Measurements from ENCODE around the gene DEPP1.
A peak's percentile ranks its signal among the peaks of the same experiment; 100 is the strongest.

DEPP1 gene

DNA sequence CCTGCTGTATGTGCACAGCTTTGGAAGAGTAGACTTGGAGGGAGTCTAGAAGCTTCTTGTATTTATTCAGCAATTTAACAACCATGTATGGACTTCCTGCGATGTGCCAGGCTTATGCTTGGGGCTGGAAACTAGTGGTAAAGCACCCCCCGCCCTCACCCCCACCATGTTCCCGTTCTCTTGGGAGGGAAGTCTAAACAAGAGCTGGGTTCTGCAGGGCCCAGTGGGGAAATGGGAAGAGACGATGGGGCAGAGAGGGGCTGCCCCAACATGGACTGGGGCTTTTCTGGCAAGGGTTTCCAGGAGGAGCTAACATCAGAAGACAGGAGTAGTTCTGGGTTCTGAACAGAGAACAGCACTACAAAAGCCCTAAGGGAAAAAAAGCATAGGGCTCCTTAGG, 11.0 kb downstream of the DEPP1 start:
- Histone ChIP-seq H3F3A (ENCODE audit: control insufficient read depth, insufficient read depth) (no peaks in the 10 kb centered on the region), H3K9me3 (ENCODE audit: control insufficient read depth, insufficient read depth, low read length) (no peaks in the 10 kb centered on the region), H3K4me1 (ENCODE audit: control insufficient read depth, low read length) (peaks cover 59% of the 10 kb centered on the region), H4K20me1 (ENCODE audit: control insufficient read depth, insufficient read depth, low read depth, low read length) (no peaks in the 10 kb centered on the region), H3K4me2 (ENCODE audit: low read length) (no peak overlapping the region), H3K36me3 (ENCODE audit: control insufficient read depth, low read length) (no peaks in the 10 kb centered on the region), H3K4me3 (ENCODE audit: low read length) (no peak overlapping the region), H3K9me2 (replicated peaks; ENCODE audit: control insufficient read depth, low read length) (no peaks in the 10 kb centered on the region), H3K27me3 (ENCODE audit: control insufficient read depth, low read length) (no peaks in the 10 kb centered on the region), H3K79me2 (ENCODE audit: control insufficient read depth, low read length) (no peaks in the 10 kb centered on the region), H3K27ac (ENCODE audit: low read depth, low read length) (no peak overlapping the region)
- TF ChIP-seq, protein P1, sequence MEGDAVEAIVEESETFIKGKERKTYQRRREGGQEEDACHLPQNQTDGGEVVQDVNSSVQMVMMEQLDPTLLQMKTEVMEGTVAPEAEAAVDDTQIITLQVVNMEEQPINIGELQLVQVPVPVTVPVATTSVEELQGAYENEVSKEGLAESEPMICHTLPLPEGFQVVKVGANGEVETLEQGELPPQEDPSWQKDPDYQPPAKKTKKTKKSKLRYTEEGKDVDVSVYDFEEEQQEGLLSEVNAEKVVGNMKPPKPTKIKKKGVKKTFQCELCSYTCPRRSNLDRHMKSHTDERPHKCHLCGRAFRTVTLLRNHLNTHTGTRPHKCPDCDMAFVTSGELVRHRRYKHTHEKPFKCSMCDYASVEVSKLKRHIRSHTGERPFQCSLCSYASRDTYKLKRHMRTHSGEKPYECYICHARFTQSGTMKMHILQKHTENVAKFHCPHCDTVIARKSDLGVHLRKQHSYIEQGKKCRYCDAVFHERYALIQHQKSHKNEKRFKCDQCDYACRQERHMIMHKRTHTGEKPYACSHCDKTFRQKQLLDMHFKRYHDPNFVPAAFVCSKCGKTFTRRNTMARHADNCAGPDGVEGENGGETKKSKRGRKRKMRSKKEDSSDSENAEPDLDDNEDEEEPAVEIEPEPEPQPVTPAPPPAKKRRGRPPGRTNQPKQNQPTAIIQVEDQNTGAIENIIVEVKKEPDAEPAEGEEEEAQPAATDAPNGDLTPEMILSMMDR (IDR thresholded peaks at IDR 0.05; ENCODE audit: low read depth, low read length, poor library complexity, severe bottlenecking): no peak
- TF ChIP-seq EZH2phosphoT487 (IDR thresholded peaks at IDR 0.05; ENCODE audit: borderline replicate concordance, low read length): no peak

DNA sequence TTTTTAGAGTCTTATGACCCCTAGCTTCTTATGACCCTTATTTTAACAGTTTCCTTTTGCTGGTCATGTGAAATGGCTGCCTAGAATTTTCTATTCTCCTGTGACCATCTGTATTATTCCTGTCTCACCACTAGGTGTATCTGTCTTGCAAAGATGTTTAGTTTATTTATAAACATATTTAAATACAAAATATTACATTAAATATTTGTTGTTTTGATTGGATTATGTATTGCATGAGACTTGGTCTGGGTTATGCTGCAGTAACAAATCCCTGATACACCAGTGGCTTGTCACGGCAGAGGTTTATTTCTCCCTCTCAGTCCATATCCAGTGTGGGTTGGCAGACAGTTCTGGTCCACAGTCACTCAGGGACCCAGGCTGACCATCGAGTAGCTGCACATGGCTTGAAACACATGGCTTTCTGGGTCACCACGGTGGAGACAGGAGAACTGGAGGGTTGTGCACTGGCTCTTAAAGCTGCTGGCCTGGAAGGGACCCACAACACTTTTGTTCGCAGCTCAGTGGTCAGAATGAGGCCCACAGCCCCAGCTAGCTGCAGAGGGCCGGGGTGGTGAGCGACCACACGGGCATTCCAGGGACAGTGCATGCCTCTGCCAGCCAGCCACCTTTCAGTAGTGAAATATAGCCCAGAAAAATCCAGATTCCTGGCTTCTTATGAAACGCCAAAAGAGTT, 11.6 kb downstream of the DEPP1 start:
- no peaks in the 10 kb centered on the region for H4K20me1 ChIP-seq (ENCODE audit: control insufficient read depth, insufficient read depth, low read depth, low read length)
- H3K9me3 ChIP-seq (ENCODE audit: control insufficient read depth, insufficient read depth, low read length): no peaks in the 10 kb centered on the region
- no peaks in the 10 kb centered on the region for H3K9me2 ChIP-seq (replicated peaks; ENCODE audit: control insufficient read depth, low read length)
- no peaks in the 10 kb centered on the region for H3K79me2 ChIP-seq (ENCODE audit: control insufficient read depth, low read length)
- peak overlapping the region; percentile 29; the same call in 1 of the 2 replicates for H3K4me3 ChIP-seq (ENCODE audit: low read length)
- no peaks in the 10 kb centered on the region for H3F3A ChIP-seq (ENCODE audit: control insufficient read depth, insufficient read depth)
- TF ChIP-seq, protein P1 (IDR thresholded peaks at IDR 0.05; ENCODE audit: low read depth, low read length, poor library complexity, severe bottlenecking): peak; percentile 4
- no peak for TF ChIP-seq EZH2phosphoT487 (IDR thresholded peaks at IDR 0.05; ENCODE audit: borderline replicate concordance, low read length)
- H3K27me3 ChIP-seq (ENCODE audit: control insufficient read depth, low read length): no peaks in the 10 kb centered on the region
- peak overlapping the region; percentile 47 for H3K4me2 ChIP-seq (ENCODE audit: low read length)
- no peaks in the 10 kb centered on the region for H3K36me3 ChIP-seq (ENCODE audit: control insufficient read depth, low read length)
- H3K27ac ChIP-seq (ENCODE audit: low read depth, low read length): no peak overlapping the region
- H3K4me1 ChIP-seq (ENCODE audit: control insufficient read depth, low read length): peaks cover 63% of the 10 kb centered on the region

DNA sequence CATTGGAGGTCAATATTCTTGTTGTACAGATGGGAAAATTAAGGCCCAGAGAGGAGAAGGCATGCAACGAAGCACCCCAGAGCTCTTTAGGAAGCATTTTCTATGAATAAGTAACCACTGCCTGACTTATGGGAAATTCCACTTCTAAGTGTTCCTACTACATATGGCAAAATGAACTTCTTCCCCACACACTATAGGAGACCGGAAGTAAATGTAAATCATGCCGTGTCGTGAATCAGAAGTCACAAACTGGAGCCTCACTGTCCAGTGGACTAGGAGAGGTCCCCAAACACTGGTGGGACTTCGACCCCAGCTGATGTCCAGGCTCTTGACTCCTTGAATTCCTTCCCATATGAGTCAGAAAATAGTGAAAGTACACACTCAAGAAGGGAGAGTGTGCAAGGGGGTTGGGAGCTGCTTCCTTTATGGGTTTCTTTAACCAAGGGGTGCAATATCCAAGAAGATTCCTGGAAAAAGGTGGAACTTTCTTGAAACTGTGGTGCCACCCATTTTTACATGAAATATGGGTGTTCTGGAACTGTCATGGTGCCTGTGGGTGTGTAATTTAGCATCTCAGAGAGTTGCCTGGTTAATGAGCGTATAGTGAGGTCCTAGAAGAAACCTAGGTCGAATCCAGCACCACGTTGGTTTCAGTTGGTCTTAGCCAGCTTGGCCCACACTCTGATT, 12.3 kb downstream of the DEPP1 start:
- Histone ChIP-seq H3K27ac (ENCODE audit: low read depth, low read length) (no peak overlapping the region), H3K4me2 (ENCODE audit: low read length) (peak overlapping the region; percentile 47), H3K9me2 (replicated peaks; ENCODE audit: control insufficient read depth, low read length) (no peaks in the 10 kb centered on the region), H3F3A (ENCODE audit: control insufficient read depth, insufficient read depth) (no peaks in the 10 kb centered on the region), H3K4me3 (ENCODE audit: low read length) (peak overlapping the region; percentile 29), H3K79me2 (ENCODE audit: control insufficient read depth, low read length) (no peaks in the 10 kb centered on the region), H3K4me1 (ENCODE audit: control insufficient read depth, low read length) (peaks cover 69% of the 10 kb centered on the region), H3K27me3 (ENCODE audit: control insufficient read depth, low read length) (no peaks in the 10 kb centered on the region), H3K36me3 (ENCODE audit: control insufficient read depth, low read length) (no peaks in the 10 kb centered on the region), H4K20me1 (ENCODE audit: control insufficient read depth, insufficient read depth, low read depth, low read length) (no peaks in the 10 kb centered on the region), H3K9me3 (ENCODE audit: control insufficient read depth, insufficient read depth, low read length) (no peaks in the 10 kb centered on the region)
- TF ChIP-seq EZH2phosphoT487 (IDR thresholded peaks at IDR 0.05; ENCODE audit: borderline replicate concordance, low read length): no peak
- TF ChIP-seq, protein P1 (IDR thresholded peaks at IDR 0.05; ENCODE audit: low read depth, low read length, poor library complexity, severe bottlenecking): no peak
